K562 (cell line): Measurements from ENCODE around the gene CREBL2. TPM values are rescaled to one million over a fixed set of nuclear protein-coding genes. Genes with fewer than 3 reads are reported as not detected.
"Not testable (repeated sequence)": the region's sequence is repeated elsewhere in the genome, so short reads cannot be mapped to it uniquely, and the experiment has no call there.

Experiments used
- ATAC-seq: fragments of 200-7000 bp; cut with Tn5 transposase; 3 replicates; pipeline ENCODE4 v1.9.1; 2020; ENCODE audit warnings: moderate library complexity
- BruUV-seq: library from RNA; stranded (reverse); fragments of 400-500 nt; replicated peaks from 2 replicates; lab custom pipeline; 2021; lab: Mats Ljungman, UMichigan
- CTCF ChIA-PET: fragments of 300-600 bp; formaldehyde crosslinking; extraction: SDS; loops from one replicate; lab custom pipeline; 2021; ENCODE audit warnings: low intra/inter-chr PET ratio; lab: Yijun Ruan, JAX
- POLR2A ChIA-PET: fragments of 300-600, 350-650 bp; sonication (Branson Sonifier 250); formaldehyde crosslinking; extraction: SDS; loops from one replicate; lab custom pipeline; 2021; ENCODE audit warnings: antibody characterized with exemption, inconsistent platforms; lab: Yijun Ruan, JAX
- DNase-seq, 4 experiments: peaks; one replicate each; pipeline versions ENCODE4 v3.0.0 to v3.0.0-alpha.2; 2011 to 2018; ENCODE audit warnings: low spot score in 3 of 4, mixed read lengths in 3 of 4; ENCODE audit errors: extremely low read depth in 1 of 4
- FAIRE-seq: peaks from 2 replicates; lab custom pipeline; 2011; peaks lifted over from hg19 to GRCh38; lab: Jason Lieb, UNC
- H2AFZ ChIP-seq: 2 replicates; pipeline ENCODE4 v1.6.0; 2011; ENCODE audit warnings: low read depth, low read length, control low read depth, inconsistent platforms
- H3K27ac ChIP-seq: fragments of 200-600 bp; 3 replicates; pipeline ENCODE4 v1.8.0; 2011; ENCODE audit warnings: low read depth, mild to moderate bottlenecking, control low read depth, inconsistent platforms, low read length, moderate library complexity, mixed read lengths; ENCODE audit errors: extremely low read depth
- H3K27me3 ChIP-seq, 2 experiments: fragments of 300-600 bp in 1 of 2; 2 replicates in 1 of 2; 3 replicates in 1 of 2; pipeline versions ENCODE4 v1.6.0 to v1.8.0; 2011; ENCODE audit warnings: inconsistent platforms in 2 of 2, low read length in 2 of 2, mild to moderate bottlenecking in 1 of 2, mixed read lengths in 1 of 2, moderate library complexity in 1 of 2; ENCODE audit not compliant: control insufficient read depth in 2 of 2, insufficient read depth in 2 of 2
- H3K36me3 ChIP-seq: fragments of 300-600 bp; 3 replicates; pipeline ENCODE4 v1.8.0; 2011; ENCODE audit warnings: mild to moderate bottlenecking, low read length, inconsistent platforms; ENCODE audit not compliant: control insufficient read depth, insufficient read depth
- H3K4me1 ChIP-seq, 2 experiments: fragments of 200-600 bp in 1 of 2; replicated peaks in 1 of 2; 2 replicates in 1 of 2; 3 replicates in 1 of 2; pipeline versions ENCODE4 v1.5.1 to v1.8.0; 2011; ENCODE audit warnings: inconsistent platforms in 2 of 2, low read length in 2 of 2, mild to moderate bottlenecking in 1 of 2, mixed read lengths in 1 of 2, moderate library complexity in 1 of 2; ENCODE audit not compliant: control insufficient read depth in 2 of 2, insufficient read depth in 2 of 2
- H3K4me2 ChIP-seq: 2 replicates; pipeline ENCODE4 v1.6.1; 2011; ENCODE audit warnings: low read length, control low read depth, inconsistent platforms, mixed read lengths; ENCODE audit not compliant: insufficient read depth
- H3K4me3 ChIP-seq: fragments of 200-600 bp; sonication (generic), shearing (Covaris generic); 2 replicates; pipeline ENCODE4 v1.5.1; 2016; ENCODE audit warnings: control low read depth, inconsistent platforms
- H3K79me2 ChIP-seq: fragments of 200-600 bp; 3 replicates; pipeline ENCODE4 v1.8.0; 2011; ENCODE audit warnings: low read length, inconsistent platforms; ENCODE audit not compliant: control insufficient read depth, insufficient read depth
- H3K9ac ChIP-seq, 2 experiments: 2 replicates each; pipeline versions ENCODE4 v1.6.0 to v1.6.1; 2011; ENCODE audit warnings: low read depth in 2 of 2, low read length in 2 of 2, control low read depth in 1 of 2, inconsistent platforms in 1 of 2, mild to moderate bottlenecking in 1 of 2, mixed read lengths in 1 of 2; ENCODE audit not compliant: insufficient read depth in 1 of 2
- H3K9me1 ChIP-seq: one replicate; pipeline ENCODE4 v1.6.0; 2011; ENCODE audit warnings: inconsistent platforms, mild to moderate bottlenecking, low read length, moderate library complexity; ENCODE audit not compliant: control insufficient read depth, insufficient read depth
- H3K9me3 ChIP-seq: replicated peaks from 2 replicates; pipeline ENCODE4 v1.5.1; 2011; ENCODE audit warnings: low read depth, low read length, inconsistent platforms; ENCODE audit not compliant: control insufficient read depth, insufficient read depth
- H4K20me1 ChIP-seq: replicated peaks from 2 replicates; pipeline ENCODE4 v1.6.1; 2011; ENCODE audit warnings: low read length, inconsistent platforms, mixed read lengths; ENCODE audit not compliant: control insufficient read depth, insufficient read depth
- ATF1 ChIP-seq, 2 experiments: fragments of 450-650 bp in 1 of 2; IDR thresholded peaks; 2 replicates each; pipeline ENCODE4 v1.6.1; 2016; ENCODE audit warnings: missing compliant biosample characterization in 1 of 2, missing genetic modification characterization in 1 of 2
- MIER1 ChIP-seq: fragments of 450-650 bp; IDR thresholded peaks from 2 replicates; pipeline ENCODE4 v1.6.1; 2016; ENCODE audit warnings: antibody characterized with exemption, mild to moderate bottlenecking, low read depth
- NEUROD1 ChIP-seq: fragments of 150-350 bp; IDR thresholded peaks from 2 replicates; pipeline ENCODE4 v1.6.1; 2014; ENCODE audit warnings: borderline replicate concordance, low read length, low read depth; ENCODE audit not compliant: partially characterized antibody
- NR2C1 ChIP-seq, 2 experiments: fragments of 450-650 bp; IDR thresholded peaks; 2 replicates each; pipeline ENCODE4 v1.6.1; 2017; ENCODE audit warnings: mild to moderate bottlenecking in 2 of 2, antibody characterized with exemption in 1 of 2, inconsistent platforms in 1 of 2, missing compliant biosample characterization in 1 of 2, missing genetic modification characterization in 1 of 2
- SIX5 ChIP-seq, 2 experiments: IDR thresholded peaks; 2 replicates each; pipeline ENCODE4 v1.6.1; 2011; ENCODE audit warnings: low read length in 2 of 2, borderline replicate concordance in 1 of 2, low read depth in 1 of 2, mild to moderate bottlenecking in 1 of 2, moderate library complexity in 1 of 2; ENCODE audit not compliant: insufficient read depth in 1 of 2
- TRIM24 ChIP-seq, 2 experiments: fragments of 450-650 bp; IDR thresholded peaks; 2 replicates each; pipeline ENCODE4 v1.6.1; 2016
- TRIM28 ChIP-seq: fragments of 450-650 bp; IDR thresholded peaks from 2 replicates; pipeline ENCODE4 v1.6.1; 2017
- ZNF445 ChIP-seq: fragments of 250-450 bp; sonication (Bioruptor Pico); IDR thresholded peaks from 2 replicates; pipeline ENCODE4 v1.4.0; 2020; ENCODE audit warnings: low read depth, mild to moderate bottlenecking, moderate library complexity
- ZNF584 ChIP-seq: fragments of 200-800 bp; sonication (Bioruptor generic); IDR thresholded peaks from 2 replicates; pipeline ENCODE4 v1.6.1; 2016; ENCODE audit warnings: low read depth, mild to moderate bottlenecking, missing genetic modification characterization, missing compliant biosample characterization
- WGBS: fragments of 100-300 bp; shearing (Covaris generic); methylation state at CpG from one replicate; pipeline ENCODE4 v1.1.6; 2016; ENCODE audit warnings: low coverage, mixed read lengths; ENCODE audit not compliant: insufficient coverage; ENCODE audit errors: missing lambda C conversion rate; 5-methylcytosine and 5-hydroxymethylcytosine counted together
- in situ Hi-C: fragments of 300-500 bp; cut with MboI; formaldehyde crosslinking; loops from 4 replicates; pipeline ENCODE4 v1.15.0; 2018; ENCODE audit warnings: inconsistent platforms, mixed read lengths
- intact Hi-C: fragments of 100-400 bp; cut with micrococcal nuclease; formaldehyde crosslinking; loops from 2 replicates; pipeline ENCODE4 v1.14.2; 2022
- polyA plus RNA-seq, 8 experiments: library from polyadenylated mRNA; depleted of rRNA in 4 of 8; stranded (reverse) in 5 of 8; unstranded in 3 of 8; fragments of >200 nt; fragmentation: Nextera tagmentation in 2 of 8; fragmentation: Illumina TruSeq in 1 of 8; extraction: Ambion mirVana in 2 of 8; extraction: Trizol in 1 of 8; gene quantifications; 2 replicates each; pipeline versions ENCODE4 v1.2.1 to v1.2.3, GENCODE V29; 2011 to 2014; ENCODE audit warnings: inconsistent platforms in 1 of 8, missing spikeins in 1 of 8
- total RNA-seq, 7 experiments: library from RNA; depleted of rRNA in 6 of 7; stranded (reverse); fragments of >200 nt in 6 of 7; fragmentation: Illumina TruSeq in 2 of 7; extraction: Trizol in 2 of 7; gene quantifications; 2 replicates each; pipeline versions ENCODE4 v1.2.1 to v1.2.3, GENCODE V29; 2011 to 2021; ENCODE audit warnings: low replicate concordance in 1 of 7

Gene CREBL2
- total and polyA plus RNA-seq, 9 of the 15 experiments (the other 6 are each of a cell fraction or from before 2014, with no cell fraction given) = 1.7 to 7.3 (median 5.2) TPM

DNA sequence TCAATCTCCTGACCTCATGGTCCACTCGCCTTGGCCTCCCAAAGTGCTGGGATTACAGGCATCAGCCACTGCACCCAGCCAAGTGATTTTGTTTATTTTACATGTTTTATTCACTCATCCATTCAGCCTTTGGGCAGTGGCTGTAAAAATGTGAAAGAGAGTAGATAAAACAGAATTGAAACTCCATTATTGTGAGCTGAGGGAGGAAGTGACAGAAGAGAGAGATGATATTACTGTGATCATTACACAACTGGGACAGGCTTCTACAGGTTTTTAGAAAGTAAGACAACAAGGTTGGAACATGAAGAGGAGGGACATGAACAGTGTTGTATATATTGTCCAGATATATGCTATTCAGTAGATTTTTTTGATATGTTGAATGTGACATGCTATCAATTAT is 25.0 kb downstream of the CREBL2 start:
- intact Hi-C loops (no loop called here), in situ Hi-C loops (no loop called here)
- Histone ChIP-seq H3K27ac (no peak overlapping the region), H3K9me3 (0 out of 2 replicates have a peak, but pooled peaks cover 3% of the 10 kb centered on the region), H3K4me3 (no peak overlapping the region), H3K27me3 (no peaks in the 10 kb centered on the region), H3K9ac (no peak overlapping the region), H4K20me1 (no peaks in the 10 kb centered on the region), H2AFZ (no peak overlapping the region), H3K9me1 (no peaks in the 10 kb centered on the region), H3K36me3 (peaks cover 12% of the 10 kb centered on the region; the same call in 2 of the 3 replicates), H3K4me2 (no peak overlapping the region), H3K4me1 (no peaks in the 10 kb centered on the region), H3K79me2 (no peaks in the 10 kb centered on the region)
- ChIA-PET CTCF (no interaction called here), POLR2A (no interaction called here)
- DNase-seq (no peak), ATAC-seq (no peak), FAIRE-seq (no peak)
- WGBS = 67% methylated on average over 1 of the region's 1 CpG
- BruUV-seq = no TSS peak
- TF ChIP-seq MIER1 (no peak), ATF1 (CRISPR knock-in tag; IDR thresholded peaks at IDR 0.05) (no peak), ATF1 (tag; IDR thresholded peaks at IDR 0.05) (no peak), SIX5 (IDR thresholded peaks at IDR 0.05; ENCODE audit: borderline replicate concordance in 1 of 2, insufficient read depth in 1 of 2, low read depth in 1 of 2, low read length in 2 of 2) (no peak), NEUROD1 (no peak), ZNF584 (CRISPR knock-in tag) (no peak)

DNA sequence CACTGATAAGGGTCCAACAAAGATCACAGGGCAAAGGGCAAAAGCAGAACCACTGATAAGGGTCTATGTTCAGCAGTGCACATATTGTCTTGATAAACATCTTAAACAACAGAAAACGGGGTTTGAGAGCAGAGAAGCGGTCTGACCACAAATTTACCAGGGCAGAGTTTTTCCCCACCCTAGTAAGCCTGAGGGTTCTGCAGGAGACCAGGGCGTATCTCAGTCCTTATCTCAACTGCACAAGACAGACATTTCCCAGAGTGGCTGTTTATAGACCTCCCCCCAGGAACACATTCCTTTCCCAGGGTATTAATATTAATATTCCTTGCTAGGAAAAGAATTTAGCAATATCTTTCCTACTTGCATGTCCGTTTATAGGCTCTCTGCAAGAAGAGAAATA is 28.3 kb downstream of the CREBL2 start:
- H3K4me1 ChIP-seq; H3K27me3 ChIP-seq; in situ Hi-C loops; intact Hi-C loops; CTCF ChIA-PET; H3K4me3 ChIP-seq; H4K20me1 ChIP-seq; H3K4me2 ChIP-seq; FAIRE-seq; H3K9me3 ChIP-seq; H3K27ac ChIP-seq; POLR2A ChIA-PET; BruUV-seq; H3K9me1 ChIP-seq; ATAC-seq; H2AFZ ChIP-seq; DNase-seq; H3K9ac ChIP-seq; H3K79me2 ChIP-seq; TF ChIP-seq NR2C1 (tag; IDR thresholded peaks at IDR 0.05): not testable (repeated sequence)
- H3K36me3 ChIP-seq = peaks cover 15% of the 10 kb centered on the region; the same call in 2 of the 3 replicates
- TF ChIP-seq TRIM24 (IDR thresholded peaks at IDR 0.05) = peak in 1 of 2 experiments; percentile 29; a peak in 1 of 4 replicates
- TF ChIP-seq TRIM28 = peak; percentile 63; the same call in 1 of the 2 replicates
- peak; percentile 25; the same call in 1 of the 2 replicates for TF ChIP-seq NR2C1 (IDR thresholded peaks at IDR 0.05)
- TF ChIP-seq ZNF445 = peak; percentile 80
- WGBS = 50% methylated on average over 2 of the region's 4 CpGs
